Esophagus muscularis mucosa (tissue), 3 donors: ENCODE data around the gene BANF1.

Experiments
- CTCF ChIP-seq, 3 experiments: fragments of 200-600 bp in 2 of 3; fragments of 450-650 bp in 1 of 3; sonication (generic) in 2 of 3; IDR thresholded peaks; one replicate each; pipeline ENCODE4 v1.5.1; 2017 to 2019; ENCODE audit warnings: antibody characterized with exemption in 3 of 3, mild to moderate bottlenecking in 2 of 3, moderate library complexity in 1 of 3
- POLR2AphosphoS5 ChIP-seq, 2 donors: sonication (generic); formaldehyde crosslinking; IDR thresholded peaks; one replicate each; pipeline ENCODE4 v1.6.1; 2017; ENCODE audit warnings: antibody characterized with exemption in 2 of 2

GRCh38 chr11:66039765-66040164 is 37.5 kb downstream of the BANF1 start:
- TF ChIP-seq CTCF (IDR thresholded peaks at IDR 0.05) (no peak), POLR2AphosphoS5 (IDR thresholded peaks at IDR 0.05) (no peak)
